HepG2 (cell line): ENCODE measurements around the gene CREBBP. TPM values are rescaled to one million over a fixed set of nuclear protein-coding genes. Genes with fewer than 3 reads are reported as not detected.

Source experiments
- ATAC-seq: fragments of 200-7000 bp; cut with Tn5 transposase; 3 replicates; pipeline ENCODE4 v1.9.1; 2020; ENCODE audit warnings: mild to moderate bottlenecking, moderate library complexity
- BruUV-seq: library from RNA; stranded (reverse); fragments of 400-500 nt; replicated peaks from 2 replicates; lab custom pipeline; 2021; lab: Mats Ljungman, UMichigan
- CTCF ChIA-PET: fragments of 300-600 bp; formaldehyde crosslinking; extraction: SDS; loops from one replicate; lab custom pipeline; 2021; ENCODE audit warnings: low total read pairs, inconsistent platforms, low intra/inter-chr PET ratio; lab: Yijun Ruan, JAX
- POLR2A ChIA-PET: fragments of 350-600 bp; sonication (Branson Sonifier 250); formaldehyde crosslinking; loops from one replicate; lab custom pipeline; 2020; ENCODE audit warnings: antibody characterized with exemption, inconsistent platforms; lab: Yijun Ruan, JAX
- DNase-seq: peaks from one replicate; pipeline ENCODE4 v3.0.0-alpha.2; 2015; ENCODE audit warnings: low spot score
- FAIRE-seq: peaks from 3 replicates; lab custom pipeline; 2011; peaks lifted over from hg19 to GRCh38; lab: Jason Lieb, UNC
- H2AFZ ChIP-seq: one replicate; pipeline ENCODE4 v1.6.1; 2011; ENCODE audit warnings: low read length, inconsistent platforms
- H3K27ac ChIP-seq: fragments of 300-600 bp; 3 replicates; pipeline ENCODE4 v1.8.0; 2011; ENCODE audit warnings: mixed run types, mild to moderate bottlenecking, mixed read lengths, low read length, inconsistent platforms; ENCODE audit not compliant: insufficient read depth; ENCODE audit errors: extremely low read length
- H3K27me3 ChIP-seq, 2 experiments: fragments of 200-600 bp in 1 of 2; 2 replicates in 1 of 2; 3 replicates in 1 of 2; pipeline versions ENCODE4 v1.6.0 to v1.8.0; 2011; ENCODE audit warnings: low read length in 2 of 2, mild to moderate bottlenecking in 2 of 2, moderate library complexity in 2 of 2, inconsistent platforms in 1 of 2; ENCODE audit not compliant: insufficient read depth in 2 of 2, control insufficient read depth in 1 of 2
- H3K36me3 ChIP-seq, 2 experiments: fragments of 200-600 bp in 1 of 2; replicated peaks in 1 of 2; 2 replicates in 1 of 2; 3 replicates in 1 of 2; pipeline versions ENCODE4 v1.5.1 to v1.8.0; 2011; ENCODE audit warnings: low read length in 2 of 2, inconsistent platforms in 1 of 2; ENCODE audit not compliant: insufficient read depth in 2 of 2, control insufficient read depth in 1 of 2
- H3K4me1 ChIP-seq: 2 replicates; pipeline ENCODE4 v1.5.1; 2012; ENCODE audit warnings: low read length, inconsistent platforms; ENCODE audit not compliant: insufficient read depth
- H3K4me2 ChIP-seq: 2 replicates; pipeline ENCODE4 v1.6.0; 2011; ENCODE audit warnings: low read depth, low read length, inconsistent platforms
- H3K4me3 ChIP-seq, 3 experiments: fragments of 200-600 bp in 1 of 3; sonication (generic), shearing (Covaris generic) in 1 of 3; replicated peaks in 1 of 3; 2 replicates each; pipeline ENCODE4 v1.5.1; 2011 to 2016; ENCODE audit warnings: low read length in 3 of 3, inconsistent platforms in 2 of 3, low read depth in 2 of 3, mild to moderate bottlenecking in 2 of 3, control low read depth in 1 of 3, mixed read lengths in 1 of 3; ENCODE audit not compliant: insufficient read depth in 1 of 3
- H3K79me2 ChIP-seq: one replicate; pipeline ENCODE4 v1.6.1; 2011; ENCODE audit warnings: low read length, inconsistent platforms; ENCODE audit not compliant: insufficient read depth
- H3K9ac ChIP-seq: 2 replicates; pipeline ENCODE4 v1.6.0; 2011; ENCODE audit warnings: mild to moderate bottlenecking, low read depth, low read length, inconsistent platforms; ENCODE audit not compliant: insufficient read depth
- H3K9me3 ChIP-seq: 2 replicates; pipeline ENCODE4 v1.5.1; 2012; ENCODE audit warnings: mild to moderate bottlenecking, low read length
- H4K20me1 ChIP-seq: 2 replicates; pipeline ENCODE4 v1.6.0; 2011; ENCODE audit warnings: inconsistent platforms, mild to moderate bottlenecking, low read length, moderate library complexity; ENCODE audit not compliant: insufficient read depth
- ARNTL ChIP-seq: sonication (generic); formaldehyde crosslinking; IDR thresholded peaks from 2 replicates; pipeline ENCODE4 v1.4.0; 2020; ENCODE audit warnings: mild to moderate bottlenecking, missing genetic modification reagents
- BRD4 ChIP-seq: sonication (generic); formaldehyde crosslinking; IDR thresholded peaks from 2 replicates; pipeline ENCODE4 v1.4.0; 2020; ENCODE audit warnings: missing genetic modification reagents
- CHD4 ChIP-seq: fragments of 200-600 bp; sonication (generic); IDR thresholded peaks from 2 replicates; pipeline ENCODE4 v1.7.0; 2017; ENCODE audit warnings: mild to moderate bottlenecking, low read length, borderline replicate concordance
- ELK4 ChIP-seq: sonication (generic); formaldehyde crosslinking; IDR thresholded peaks from 2 replicates; pipeline ENCODE4 v1.9.0; 2021; ENCODE audit warnings: missing genetic modification reagents, borderline replicate concordance
- HDAC2 ChIP-seq: sonication (generic); formaldehyde crosslinking; IDR thresholded peaks from 2 replicates; pipeline ENCODE4 v1.4.0; 2020; ENCODE audit warnings: missing genetic modification reagents
- MED8 ChIP-seq: sonication (generic); formaldehyde crosslinking; IDR thresholded peaks from 2 replicates; pipeline ENCODE4 v1.8.1; 2023; ENCODE audit warnings: mild to moderate bottlenecking, missing genetic modification reagents; ENCODE audit not compliant: insufficient replicate concordance
- MIER3 ChIP-seq: IDR thresholded peaks from 2 replicates; pipeline ENCODE4 v1.6.1; 2016; ENCODE audit warnings: missing compliant biosample characterization, borderline replicate concordance
- NONO ChIP-seq, 2 experiments: fragments of 450-650 bp in 1 of 2; sonication (generic) in 1 of 2; formaldehyde crosslinking in 1 of 2; IDR thresholded peaks in 1 of 2; conservative IDR thresholded peaks in 1 of 2; 2 replicates each; pipeline versions ENCODE4 v1.6.1 to v1.8.0; 2017 to 2022; ENCODE audit warnings: mild to moderate bottlenecking in 1 of 2, missing genetic modification reagents in 1 of 2, moderate library complexity in 1 of 2
- PHF20 ChIP-seq: sonication (generic); formaldehyde crosslinking; IDR thresholded peaks from 2 replicates; pipeline ENCODE4 v1.5.0; 2020; ENCODE audit warnings: mild to moderate bottlenecking, missing genetic modification reagents
- TBX3 ChIP-seq: fragments of 450-650 bp; IDR thresholded peaks from 2 replicates; pipeline ENCODE4 v1.6.1; 2017; ENCODE audit warnings: antibody characterized with exemption, mild to moderate bottlenecking, inconsistent platforms, borderline replicate concordance
- TEAD2 ChIP-seq: sonication (generic); formaldehyde crosslinking; IDR thresholded peaks from 2 replicates; pipeline ENCODE4 v1.9.0; 2021; ENCODE audit warnings: missing genetic modification reagents
- XBP1 ChIP-seq: sonication (generic); formaldehyde crosslinking; IDR thresholded peaks from 2 replicates; pipeline ENCODE4 v1.5.0; 2020; ENCODE audit warnings: missing genetic modification reagents
- ZBTB44 ChIP-seq: sonication (generic); formaldehyde crosslinking; IDR thresholded peaks from 2 replicates; pipeline ENCODE4 v1.4.0; 2020; ENCODE audit warnings: missing genetic modification reagents
- ZFP37 ChIP-seq: sonication (generic); formaldehyde crosslinking; IDR thresholded peaks from 2 replicates; pipeline ENCODE4 v1.4.0; 2020; ENCODE audit warnings: missing genetic modification reagents, borderline replicate concordance
- ZMYM4 ChIP-seq: sonication (generic); formaldehyde crosslinking; IDR thresholded peaks from 2 replicates; pipeline ENCODE4 v1.8.1; 2023; ENCODE audit warnings: mild to moderate bottlenecking, missing genetic modification reagents
- ZNF30 ChIP-seq: sonication (generic); formaldehyde crosslinking; IDR thresholded peaks from 2 replicates; pipeline ENCODE4 v1.5.0; 2020; ENCODE audit warnings: mild to moderate bottlenecking, missing genetic modification reagents
- ZNF598 ChIP-seq: sonication (generic); formaldehyde crosslinking; IDR thresholded peaks from 2 replicates; pipeline ENCODE4 v1.5.1; 2020; ENCODE audit warnings: mild to moderate bottlenecking, missing genetic modification reagents, borderline replicate concordance
- ZNF816 ChIP-seq: sonication (generic); formaldehyde crosslinking; IDR thresholded peaks from 2 replicates; pipeline ENCODE4 v1.8.0; 2022; ENCODE audit warnings: missing genetic modification reagents, mild to moderate bottlenecking, borderline replicate concordance
- ZNF879 ChIP-seq: sonication (generic); formaldehyde crosslinking; IDR thresholded peaks from 2 replicates; pipeline ENCODE4 v1.8.1; 2023; ENCODE audit warnings: missing genetic modification reagents
- WGBS: methylation state at CpG from one replicate; pipeline ENCODE4 v1.1.6; 2017; ENCODE audit warnings: low lambda C conversion rate; 5-methylcytosine and 5-hydroxymethylcytosine counted together
- in situ Hi-C: cut with HindIII; loops from 2 replicates; pipeline ENCODE4 v1.10.0; 2017; ENCODE audit warnings: low pct_unique_long_range_greater_than_20kb; ENCODE audit not compliant: extremely low pct_ligation_motif_present
- intact Hi-C: fragments of 100-400 bp; cut with micrococcal nuclease; formaldehyde crosslinking; loops from one replicate; pipeline ENCODE4 v1.10.0; 2022; ENCODE audit not compliant: unreplicated experiment
- polyA plus RNA-seq, 8 experiments: library from polyadenylated mRNA; depleted of rRNA in 3 of 8; stranded (reverse) in 7 of 8; unstranded in 1 of 8; fragments of >200 nt; fragmentation: Illumina TruSeq in 4 of 8; extraction: Trizol in 4 of 8; gene quantifications; 2 replicates each; pipeline versions ENCODE4 v1.2.1 to v1.2.3, GENCODE V29; 2011 to 2016; ENCODE audit warnings: low read depth in 4 of 8, missing spikeins in 1 of 8, mixed read lengths in 1 of 8; ENCODE audit not compliant: insufficient read depth in 1 of 8
- total RNA-seq, 5 experiments: library from RNA; depleted of rRNA; stranded (reverse); fragments of >200 nt; fragmentation: Illumina TruSeq; extraction: Trizol; gene quantifications; 2 replicates each; pipeline ENCODE4 v1.2.3, GENCODE V29; 2016; ENCODE audit warnings: low read depth in 1 of 5
- TF ChIP-seq, protein P1 (sequence below): conservative IDR thresholded peaks from 2 replicates; pipeline ENCODE4 v1.6.1; 2018; ENCODE audit warnings: missing genetic modification reagents

CREBBP gene
- total and polyA plus RNA-seq, 2 of the 13 experiments (the other 11 are each of a cell fraction or from before 2014, with no cell fraction given) = 5.3 to 10.4 TPM

- TF ChIP-seq PHF20 (CRISPR knock-in tag) (no peak), MED8 (CRISPR knock-in tag) (no peak), CHD4 (no peak), ZNF30 (CRISPR knock-in tag) (no peak), ZNF598 (CRISPR knock-in tag) (no peak), ZMYM4 (CRISPR knock-in tag) (no peak), MIER3 (CRISPR knock-in tag) (no peak), ARNTL (no peak), TBX3 (no peak), BRD4 (CRISPR knock-in tag) (no peak), ZNF879 (CRISPR knock-in tag) (no peak), ZFP37 (CRISPR knock-in tag) (no peak), NONO (IDR thresholded peaks at IDR 0.05) (no peak), NONO (CRISPR knock-in tag; conservative IDR thresholded peaks at IDR 0.05) (no peak), TEAD2 (CRISPR knock-in tag) (no peak), XBP1 (no peak), ZNF816 (CRISPR knock-in tag) (no peak), ELK4 (no peak), ZBTB44 (CRISPR knock-in tag) (no peak), HDAC2 (CRISPR knock-in tag) (no peak)
- TF ChIP-seq, protein P1, sequence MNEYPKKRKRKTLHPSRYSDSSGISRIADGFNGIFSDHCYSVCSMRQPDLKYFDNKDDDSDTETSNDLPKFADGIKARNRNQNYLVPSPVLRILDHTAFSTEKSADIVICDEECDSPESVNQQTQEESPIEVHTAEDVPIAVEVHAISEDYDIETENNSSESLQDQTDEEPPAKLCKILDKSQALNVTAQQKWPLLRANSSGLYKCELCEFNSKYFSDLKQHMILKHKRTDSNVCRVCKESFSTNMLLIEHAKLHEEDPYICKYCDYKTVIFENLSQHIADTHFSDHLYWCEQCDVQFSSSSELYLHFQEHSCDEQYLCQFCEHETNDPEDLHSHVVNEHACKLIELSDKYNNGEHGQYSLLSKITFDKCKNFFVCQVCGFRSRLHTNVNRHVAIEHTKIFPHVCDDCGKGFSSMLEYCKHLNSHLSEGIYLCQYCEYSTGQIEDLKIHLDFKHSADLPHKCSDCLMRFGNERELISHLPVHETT = no peak
- Histone ChIP-seq H3K79me2 (no peaks in the 10 kb centered on the region), H2AFZ (no peak overlapping the region), H3K27ac (no peak overlapping the region), H3K9ac (no peak overlapping the region), H3K4me1 (no peaks in the 10 kb centered on the region), H4K20me1 (no peaks in the 10 kb centered on the region), H3K4me3 (no peak overlapping the region), H3K9me3 (no peaks in the 10 kb centered on the region), H3K4me2 (no peak overlapping the region), H3K36me3 (peaks cover 46 to 83% of the 10 kb centered on the region in 2 experiments), H3K27me3 (no peaks in the 10 kb centered on the region)
- no TSS peak for BruUV-seq
- FAIRE-seq (no peak), ATAC-seq (no peak), DNase-seq (no peak)
- in situ Hi-C loops = no loop called here
- WGBS = 98% methylated on average over 3 of the region's 3 CpGs
- ChIA-PET CTCF (no interaction called here), POLR2A (no interaction called here)
- intact Hi-C loops = no loop called here
These were observed 114.3 kb downstream of the CREBBP start for GRCh38 chr16:3766177-3766576.
